ENCODE results near the gene NTSR1. TPM values are rescaled to one million over a fixed set of nuclear protein-coding genes. Genes with fewer than 3 reads are reported as not detected.

NTSR1 gene
- total RNA-seq, 1 experiment from 2014 or later = 0.16 TPM

GRCh38 chr20:62801284-62802010 is 92.8 kb downstream of the NTSR1 start:
- H3K9me3 Mint-ChIP-seq (ENCODE audit: unreplicated experiment) = no peaks in the 10 kb centered on the region
- no peak overlapping the region for H3K27ac Mint-ChIP-seq (ENCODE audit: unreplicated experiment)
- no peaks in the 10 kb centered on the region for H3K9me3 ChIP-seq
- H3K4me1 Mint-ChIP-seq (ENCODE audit: low read depth, unreplicated experiment) = peaks cover 25% of the 10 kb centered on the region
- H3K27me3 Mint-ChIP-seq (ENCODE audit: insufficient read depth, unreplicated experiment) = no peaks in the 10 kb centered on the region
- intact Hi-C loops (cut with micrococcal nuclease; ENCODE audit: unreplicated experiment) = no loop called here
- no peak overlapping the region for H3K4me3 Mint-ChIP-seq (ENCODE audit: unreplicated experiment)
- H3K36me3 ChIP-seq (ENCODE audit: control insufficient read depth, insufficient read depth, low read length) = peaks cover 9% of the 10 kb centered on the region
- BruUV-seq (replicated peaks) = no TSS peak
- peaks cover 79% of the 10 kb centered on the region for H3K36me3 Mint-ChIP-seq (ENCODE audit: insufficient read depth, unreplicated experiment)
- no peaks in the 10 kb centered on the region for H3K27me3 ChIP-seq (replicated peaks; ENCODE audit: control insufficient read depth, insufficient read depth, low read length)
- no peak for DNase-seq
- ChIA-PET POLR2A (no interaction called here), CTCF (no interaction called here)
- H3K4me1 ChIP-seq = peaks cover 26% of the 10 kb centered on the region
- no peak for TF ChIP-seq CTCF (IDR thresholded peaks at IDR 0.05; ENCODE audit: insufficient read depth in 1 of 2, low read depth in 1 of 2, low read length in 1 of 2, severe bottlenecking in 1 of 2, unreplicated experiment in 1 of 2)
- no peak overlapping the region for H3K4me3 ChIP-seq (ENCODE audit: low read depth, low read length)

DNA sequence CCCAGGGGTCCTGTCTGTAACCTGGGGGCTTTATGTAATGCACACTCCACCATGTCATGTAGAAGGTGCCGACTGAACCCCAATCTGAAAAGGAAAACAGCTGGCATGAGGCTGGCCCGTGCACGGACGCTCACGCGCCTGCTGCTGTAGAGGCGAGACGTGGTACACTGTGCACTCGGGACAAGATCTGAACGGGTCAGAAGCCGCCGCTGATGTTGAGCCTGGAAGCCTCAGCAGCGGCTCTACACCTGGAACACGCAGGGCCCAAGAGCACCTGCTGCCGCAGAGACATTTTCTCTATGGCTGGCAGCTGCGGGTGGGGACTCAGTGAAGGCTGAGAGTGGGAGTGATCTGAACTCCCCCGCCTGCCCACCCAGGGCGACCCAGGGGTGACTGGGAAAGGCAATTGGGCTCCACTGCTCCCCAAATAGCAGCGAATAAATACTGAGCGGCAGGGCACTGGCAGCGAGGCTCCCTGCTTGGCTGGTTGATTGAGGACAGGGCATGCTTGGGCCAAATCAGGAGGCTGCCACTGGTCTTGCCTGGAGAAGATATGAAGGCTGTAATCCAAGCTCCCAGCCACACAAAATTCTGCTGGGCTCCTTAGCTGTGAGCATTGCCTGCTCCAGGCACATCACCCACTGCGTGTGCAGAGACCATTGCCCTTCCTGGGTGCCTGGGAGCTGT is 93.5 kb downstream of the NTSR1 start:
- Histone ChIP-seq H3K4me1 (peaks cover 28% of the 10 kb centered on the region), H3K36me3 (ENCODE audit: control insufficient read depth, insufficient read depth, low read length) (peaks cover 14% of the 10 kb centered on the region), H3K9me3 (no peaks in the 10 kb centered on the region), H3K4me3 (ENCODE audit: low read depth, low read length) (no peak overlapping the region), H3K27me3 (replicated peaks; ENCODE audit: control insufficient read depth, insufficient read depth, low read length) (no peaks in the 10 kb centered on the region)
- no TSS peak for BruUV-seq (replicated peaks)
- no peak for DNase-seq
- POLR2A ChIA-PET = no interaction called here
- no peak for TF ChIP-seq CTCF (IDR thresholded peaks at IDR 0.05; ENCODE audit: insufficient read depth in 1 of 2, low read depth in 1 of 2, low read length in 1 of 2, severe bottlenecking in 1 of 2, unreplicated experiment in 1 of 2)
- no peak overlapping the region for H3K4me3 Mint-ChIP-seq (ENCODE audit: unreplicated experiment)
- no peaks in the 10 kb centered on the region for H3K27me3 Mint-ChIP-seq (ENCODE audit: insufficient read depth, unreplicated experiment)
- intact Hi-C loops (cut with micrococcal nuclease; ENCODE audit: unreplicated experiment) = no loop called here
- H3K36me3 Mint-ChIP-seq (ENCODE audit: insufficient read depth, unreplicated experiment) = peaks cover 80% of the 10 kb centered on the region
- no peaks in the 10 kb centered on the region for H3K9me3 Mint-ChIP-seq (ENCODE audit: unreplicated experiment)
- CTCF ChIA-PET = no interaction called here
- no peak overlapping the region for H3K27ac Mint-ChIP-seq (ENCODE audit: unreplicated experiment)
- peaks cover 27% of the 10 kb centered on the region for H3K4me1 Mint-ChIP-seq (ENCODE audit: low read depth, unreplicated experiment)

GRCh38 chr20:62804021-62804626 is 95.5 kb downstream of the NTSR1 start:
- Mint-ChIP-seq H3K27ac (ENCODE audit: unreplicated experiment) (peak overlapping the region; percentile 80), H3K4me3 (ENCODE audit: unreplicated experiment) (peak overlapping the region; percentile 91)
- intact Hi-C loops (cut with micrococcal nuclease; ENCODE audit: unreplicated experiment) = no loop called here

More at GRCh38 chr20:62804021-62804626, 95.5 kb downstream of the NTSR1 start:
- Mint-ChIP-seq H3K9me3 (ENCODE audit: unreplicated experiment) (no peaks in the 10 kb centered on the region), H3K27me3 (ENCODE audit: insufficient read depth, unreplicated experiment) (no peaks in the 10 kb centered on the region), H3K36me3 (ENCODE audit: insufficient read depth, unreplicated experiment) (peaks cover 78% of the 10 kb centered on the region), H3K4me1 (ENCODE audit: low read depth, unreplicated experiment) (peaks cover 12% of the 10 kb centered on the region)
- Histone ChIP-seq H3K36me3 (ENCODE audit: control insufficient read depth, insufficient read depth, low read length) (peaks cover 17% of the 10 kb centered on the region), H3K9me3 (no peaks in the 10 kb centered on the region), H3K27me3 (replicated peaks; ENCODE audit: control insufficient read depth, insufficient read depth, low read length) (no peaks in the 10 kb centered on the region), H3K4me3 (ENCODE audit: low read depth, low read length) (peak overlapping the region; percentile 99), H3K4me1 (peaks cover 14% of the 10 kb centered on the region)
- TF ChIP-seq CTCF (IDR thresholded peaks at IDR 0.05; ENCODE audit: insufficient read depth in 1 of 2, low read depth in 1 of 2, low read length in 1 of 2, severe bottlenecking in 1 of 2, unreplicated experiment in 1 of 2) = peak in 1 of 2 experiments; percentile 7
- BruUV-seq (replicated peaks) = no TSS peak
- ChIA-PET CTCF (interaction anchor here (0.6 to 3.2 kb wide), 4 partner anchors 8 to 122 kb away, joined by 3 to 16 read pairs (median 3); partner anchors contain the start of gene MRGBP), POLR2A (interaction anchor here (0.6 to 2.1 kb wide), 5 partner anchors 8 to 328 kb away, joined by 3 to 17 read pairs (median 8); partner anchors contain the start of genes GATA5 and MRGBP)
- DNase-seq = no peak
